ENCODE data around the gene CDH13.
A peak's percentile ranks its signal among the peaks of the same experiment; 100 is the strongest.

Gene CDH13

GRCh38 chr16:82751020-82751419, 124.3 kb downstream of the CDH13 start:
- DNase-seq = no peak

GRCh38 chr16:82752172-82752571, 125.4 kb downstream of the CDH13 start:
- DNase-seq = no peak

DNA sequence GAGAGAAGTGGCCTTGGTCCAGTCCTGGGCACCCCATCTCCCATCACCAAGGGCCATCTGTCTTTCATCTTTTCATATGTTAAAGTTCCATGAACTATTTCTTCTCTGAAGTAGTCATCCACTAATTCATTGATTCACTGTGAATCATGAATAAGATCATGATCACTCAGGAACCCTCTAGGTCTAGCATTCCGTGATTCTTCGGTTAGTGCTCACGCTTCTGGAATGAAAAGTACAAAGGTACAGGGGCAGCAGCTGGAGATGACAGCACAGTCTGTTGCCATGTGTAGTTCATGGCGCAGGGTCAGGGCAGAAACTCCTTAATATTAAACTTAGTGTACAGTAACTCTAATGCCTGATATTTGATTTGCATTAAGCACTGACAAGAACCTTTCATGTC, 127.1 kb downstream of the CDH13 start:
- DNase-seq = no peak

- no peak for DNase-seq
These were observed 128.1 kb downstream of the CDH13 start for GRCh38 chr16:82754716-82755513.

GRCh38 chr16:82755570-82756282, 129.0 kb downstream of the CDH13 start:
- no peak for DNase-seq

DNA sequence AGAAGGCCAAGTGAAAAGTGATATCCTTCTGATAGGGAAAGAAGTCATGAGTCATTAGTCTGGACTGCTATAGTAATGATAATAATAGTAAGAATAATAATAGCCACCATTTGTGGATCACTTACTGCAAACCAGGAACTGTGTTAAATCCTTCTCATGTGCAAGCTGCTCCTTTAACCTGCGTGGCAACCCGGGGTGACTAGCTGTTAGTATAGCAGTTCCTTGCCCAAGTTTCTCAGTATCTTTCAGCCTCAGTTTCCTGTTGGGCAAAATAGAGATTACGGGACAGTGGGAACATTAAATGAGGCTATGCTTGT, 129.5 kb downstream of the CDH13 start:
- DNase-seq = no peak

DNA sequence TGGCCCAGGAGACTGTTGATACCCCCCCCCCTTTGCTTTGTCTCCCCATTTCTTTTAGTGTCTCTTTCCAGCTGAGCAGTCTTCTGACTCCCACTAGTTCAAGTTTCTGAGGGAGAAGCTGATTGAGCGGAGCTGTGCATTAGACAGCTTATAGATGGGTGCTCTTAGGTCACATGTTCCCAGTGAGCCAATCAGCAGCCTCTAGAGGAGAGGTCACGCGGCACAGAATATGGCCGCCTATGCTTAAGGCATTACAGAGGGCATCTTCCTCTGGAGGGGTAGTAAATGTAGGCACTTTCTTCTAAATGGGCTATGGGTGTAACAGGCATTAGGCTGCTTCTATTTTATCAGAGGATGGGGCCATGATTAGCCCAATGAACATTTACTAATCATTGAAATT, 131.6 kb downstream of the CDH13 start:
- DNase-seq = no peak

DNA sequence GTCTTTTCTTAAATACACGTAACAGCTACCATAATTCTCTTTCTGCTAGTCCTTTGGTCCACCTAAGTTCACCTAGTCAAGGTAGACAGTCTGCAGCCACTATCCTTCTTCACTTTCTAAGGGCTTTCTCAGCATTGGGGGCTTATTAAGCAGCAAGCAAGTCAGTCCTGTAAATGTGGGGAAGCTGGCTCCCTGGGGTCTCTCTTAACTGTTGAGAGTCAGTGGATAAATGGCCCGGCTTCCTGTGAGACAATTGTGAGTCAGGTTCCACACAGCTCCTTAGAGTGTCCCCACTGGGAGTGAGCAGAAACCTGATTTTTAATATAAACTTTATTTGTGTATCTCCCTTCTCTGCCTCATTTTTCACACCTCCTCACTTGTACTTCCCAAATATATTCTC, 132.1 kb downstream of the CDH13 start:
- DNase-seq = no peak

GRCh38 chr16:82761236-82761635, 134.5 kb downstream of the CDH13 start:
- no peak for DNase-seq

GRCh38 chr16:82761858-82762257, 135.1 kb downstream of the CDH13 start:
- peak; percentile 14 for DNase-seq

- DNase-seq = no peak
These were observed 136.6 kb downstream of the CDH13 start for GRCh38 chr16:82763371-82763770.

DNA sequence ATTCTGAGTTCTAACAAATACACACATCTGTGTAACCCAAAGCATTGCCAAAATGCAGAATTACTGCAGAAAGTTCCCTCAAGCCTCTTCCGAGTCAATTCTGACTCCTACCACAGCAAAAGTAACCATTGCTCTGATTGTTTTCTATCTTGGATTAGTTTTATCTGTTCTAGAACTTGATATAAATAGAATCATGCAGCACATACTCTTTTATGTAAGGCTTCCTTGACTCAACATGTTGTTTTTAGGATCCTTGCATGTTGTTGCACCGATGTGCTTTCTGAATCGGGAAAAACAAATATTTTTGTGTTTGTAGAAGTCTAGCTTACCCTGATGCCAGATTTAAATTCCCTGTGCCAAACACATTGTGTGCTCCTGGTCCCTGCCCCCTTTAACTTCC, 140.4 kb downstream of the CDH13 start:
- no peak for DNase-seq

- no peak for DNase-seq
These were observed 141.0 kb downstream of the CDH13 start for GRCh38 chr16:82767808-82768207.

DNA sequence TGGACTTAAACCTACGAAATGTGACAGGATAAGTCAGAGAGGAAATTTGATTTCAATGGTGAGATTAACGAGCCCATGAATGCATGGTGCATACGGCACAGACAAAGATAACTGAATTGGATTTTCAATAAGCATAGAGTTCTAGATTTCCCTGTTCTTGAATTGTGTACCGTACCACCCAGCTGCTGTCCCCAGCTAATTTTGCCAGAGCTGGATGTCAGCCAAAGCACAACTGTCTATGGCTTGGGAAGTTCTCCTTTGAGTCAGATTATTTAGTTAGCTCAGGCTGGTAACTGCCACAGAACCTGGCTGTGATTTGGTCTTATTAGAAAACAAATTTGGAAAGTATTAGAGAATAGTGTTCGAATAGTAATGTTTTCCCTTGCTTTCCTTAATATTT, 143.1 kb downstream of the CDH13 start:
- DNase-seq = no peak

DNA sequence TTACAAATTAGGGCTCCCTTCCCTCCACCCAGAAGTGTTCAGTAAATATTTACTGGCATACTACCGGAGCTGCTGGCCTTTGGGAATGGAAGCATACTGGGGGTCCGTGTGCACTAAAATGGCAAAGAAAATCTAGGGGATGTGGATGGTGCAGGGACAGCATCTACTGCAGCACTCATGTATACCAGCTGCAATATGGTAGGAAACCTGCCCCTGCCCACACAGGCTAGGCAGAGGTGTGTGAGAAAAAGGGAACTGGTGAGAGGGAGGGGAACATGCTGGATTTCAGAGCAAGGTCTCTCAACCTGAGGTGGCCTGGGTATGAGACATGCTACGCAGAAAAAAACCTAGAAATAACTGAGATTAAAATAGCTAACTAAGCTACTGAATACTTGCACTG, 145.4 kb downstream of the CDH13 start:
- no peak for DNase-seq

DNA sequence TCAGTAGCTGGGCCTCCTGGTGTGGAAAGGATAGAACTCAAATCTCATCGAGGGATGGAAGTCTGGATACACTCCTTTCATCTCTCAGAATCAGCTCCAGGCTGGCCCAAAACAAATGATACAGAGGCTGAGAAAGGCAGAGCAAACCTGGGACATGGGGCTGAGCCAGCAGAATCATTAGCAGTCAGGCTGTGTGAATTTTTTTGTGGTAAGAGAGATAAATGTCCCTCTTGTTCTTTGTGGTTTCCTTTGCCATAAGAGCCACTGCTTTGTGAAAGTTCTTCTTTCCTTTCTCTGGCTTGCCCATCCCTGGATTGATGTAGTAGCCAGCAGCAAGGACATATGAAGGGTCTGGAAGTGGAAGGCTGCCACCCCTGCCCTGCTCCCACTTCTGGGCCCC, 146.2 kb downstream of the CDH13 start:
- DNase-seq = no peak

DNA sequence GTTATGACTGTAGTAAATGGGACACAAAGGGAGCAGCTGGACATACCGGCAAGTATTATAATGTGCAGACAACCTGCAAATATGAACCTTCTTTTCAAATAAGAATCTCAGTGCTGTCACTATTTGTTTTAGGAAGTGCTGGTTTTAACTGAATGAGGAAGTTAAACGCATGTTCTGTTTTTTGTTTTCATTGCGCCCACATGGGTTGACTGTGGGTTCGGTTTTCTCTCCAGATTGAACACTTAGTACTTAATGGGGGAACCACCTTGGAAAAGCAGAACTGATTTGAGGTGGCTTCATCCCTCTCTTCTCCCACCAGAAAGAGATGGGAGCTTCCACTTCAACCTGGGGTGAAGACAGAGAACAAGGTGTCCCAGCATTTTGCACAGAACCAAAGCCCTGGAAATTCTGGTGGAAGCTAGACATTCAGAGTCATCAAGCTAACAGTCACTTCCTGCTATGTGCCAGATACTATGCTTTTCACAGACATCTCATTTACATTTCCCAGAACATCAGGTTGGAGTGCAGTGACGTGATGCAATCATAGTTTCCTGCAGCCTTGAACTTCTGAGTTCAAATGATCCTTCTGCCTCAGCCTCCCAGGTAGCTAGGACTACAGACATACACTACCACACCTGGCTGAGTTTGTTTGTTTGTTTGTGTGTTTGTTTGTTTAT, 149.8 kb downstream of the CDH13 start:
- no peak for DNase-seq

DNA sequence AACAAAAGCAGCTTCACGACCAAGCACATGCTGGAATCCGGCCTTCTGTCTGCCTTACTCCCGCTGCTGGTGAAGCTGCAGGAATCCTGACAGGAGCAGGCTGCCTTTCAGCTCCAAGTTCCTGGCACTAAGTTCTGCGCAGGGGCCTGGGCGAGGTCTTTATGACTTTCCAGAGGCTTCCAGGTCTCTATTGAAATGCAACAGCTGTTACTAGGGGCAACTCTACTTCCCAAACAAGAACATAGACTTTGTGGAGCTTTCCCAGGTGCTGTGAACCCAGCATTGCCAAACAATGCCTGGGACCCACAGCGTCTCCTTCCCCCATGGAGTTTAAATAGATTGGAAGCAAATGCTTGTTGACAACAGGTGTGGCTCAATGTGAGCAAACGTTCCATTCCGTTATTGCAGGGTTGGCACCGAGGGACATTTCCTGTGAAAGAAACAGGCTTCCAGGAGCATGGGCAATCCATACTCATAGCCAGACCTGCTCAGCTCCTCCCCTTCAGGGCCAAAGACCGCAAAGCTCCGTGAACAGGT, 156.0 kb downstream of the CDH13 start:
- DNase-seq = no peak

DNA sequence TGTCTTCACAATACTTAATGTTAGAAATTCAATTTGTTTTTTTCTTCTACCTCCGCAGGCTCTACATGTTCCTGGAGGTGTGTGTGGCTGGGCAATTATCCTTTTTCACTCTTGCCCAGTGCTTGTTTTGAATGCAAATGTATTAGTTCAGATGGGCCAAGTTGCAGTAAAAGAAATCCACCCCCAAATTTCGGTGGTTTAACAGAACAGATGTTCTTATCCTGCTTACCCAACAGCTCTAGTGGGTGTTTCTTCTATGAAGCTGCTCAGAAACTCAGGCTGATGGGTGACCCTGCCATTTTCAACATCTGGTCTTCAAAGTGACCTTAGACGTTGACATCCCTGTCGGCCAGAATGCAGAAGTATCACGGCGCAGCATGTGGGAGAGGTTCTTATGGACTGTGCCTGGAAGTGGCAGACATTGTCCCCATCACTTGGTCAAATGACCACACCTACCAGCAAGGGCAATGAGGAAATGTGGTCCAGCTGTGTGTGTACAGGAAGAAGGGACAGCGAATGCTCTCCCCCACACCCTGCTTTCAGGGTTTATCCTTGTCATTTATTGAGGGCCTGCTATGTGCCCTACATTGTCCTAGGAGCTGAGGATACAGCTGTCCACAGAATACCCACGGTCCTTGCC, 157.3 kb downstream of the CDH13 start:
- DNase-seq = no peak

GRCh38 chr16:82784573-82784968, 157.8 kb downstream of the CDH13 start:
- no peak for DNase-seq

GRCh38 chr16:82788225-82788624, 161.5 kb downstream of the CDH13 start:
- DNase-seq = no peak

- no peak for DNase-seq
These were observed 162.2 kb downstream of the CDH13 start for GRCh38 chr16:82788919-82789318.

DNA sequence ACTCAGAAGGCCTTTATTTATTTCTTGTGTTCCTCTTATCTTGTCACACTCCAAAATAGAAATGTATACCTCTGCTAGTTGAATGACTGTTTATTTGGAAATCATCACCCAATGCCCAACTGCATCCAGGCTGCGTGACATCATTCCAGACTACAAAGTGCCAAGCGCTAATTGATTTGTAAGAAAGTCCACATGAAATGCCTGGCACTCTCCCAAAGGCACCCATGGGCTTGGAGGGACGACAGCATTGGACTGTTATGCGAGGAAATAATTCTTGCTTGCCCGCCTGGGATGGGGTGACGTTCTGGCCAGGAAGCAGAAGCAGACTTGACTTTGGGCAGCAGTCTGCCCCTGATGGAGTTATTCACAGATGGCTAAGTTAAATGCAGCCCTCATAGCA, 165.9 kb downstream of the CDH13 start:
- no peak for DNase-seq
